Measurements from ENCODE around the gene C7. TPM values are rescaled to one million over a fixed set of nuclear protein-coding genes. Genes with fewer than 3 reads are reported as not detected.

C7 gene
- total RNA-seq (2013; cell fraction: nucleolus; rRNA removed), result not detected in 2 replicates
- total RNA-seq (2014; rRNA removed) (not detected in 2 replicates), total RNA-seq (2014; rRNA removed; fragmentation: Illumina TruSeq; extraction: Trizol) (not detected in 2 replicates), total RNA-seq (2021) (0.82 and 0.90 TPM in 2 replicates), polyA plus RNA-seq (2011; rRNA removed) (not detected in 2 replicates), polyA plus RNA-seq (2014; fragmentation: Illumina TruSeq; extraction: Trizol) (not detected in 2 replicates), polyA plus RNA-seq (2014; fragmentation: Nextera tagmentation; extraction: Ambion mirVana) (not detected), polyA plus RNA-seq (2014; rRNA removed) (not detected in 2 replicates), polyA plus RNA-seq (2016; fragmentation: Nextera tagmentation; extraction: Ambion mirVana) (not detected), polyA minus RNA-seq (2011; rRNA and poly(A)+ RNA removed) (not detected in 2 replicates), Bru-seq, nascent RNA (not detected), BruChase-seq, experiment 1, labeled RNA remaining after a 6-hour chase (percentile 3 among the genes with signal in this experiment), BruChase-seq, experiment 2, labeled RNA remaining after a 2-hour chase (not detected)
- polyA plus RNA-seq (2011; ENCODE audit: low read depth), result not detected
- polyA plus RNA-seq (2011; cell fraction: cytosol; rRNA removed), result not detected in 2 replicates
- polyA plus RNA-seq (2011; cell fraction: nucleus; rRNA removed), result not detected in 2 replicates
- not detected in 2 replicates for polyA plus RNA-seq (2012)
- not detected in 2 replicates for polyA minus RNA-seq (2011; cell fraction: cytosol; rRNA and poly(A)+ RNA removed)
- not detected in 2 replicates for polyA minus RNA-seq (2011; cell fraction: nucleus; rRNA and poly(A)+ RNA removed)
- long read RNA-seq, experiment 1, result 0 reads
- long read RNA-seq, experiment 2, result 0 reads

GRCh38 chr5:40909264-40909663, at the start of gene C7:
TSS of gene C7 (plus strand) at chr5:40909497. CDS start at chr5:40909611, 114 bp downstream.
- H3K79me2 ChIP-seq (ENCODE audit: control insufficient read depth, insufficient read depth, low read length), result no peaks in the 10 kb centered on the region
- no peak for ATAC-seq
- BruUV-seq (replicated peaks), result no TSS peak
- CTCF ChIA-PET, result no interaction called here
- no peaks in the 10 kb centered on the region for H3K27me3 ChIP-seq (replicated peaks in 1 of 2; ENCODE audit: control insufficient read depth in 2 of 2, insufficient read depth in 2 of 2, low read length in 1 of 2)
- H3K36me3 ChIP-seq (ENCODE audit: control insufficient read depth in 2 of 2, insufficient read depth in 2 of 2, low read length in 1 of 2), result no peaks in the 10 kb centered on the region
- H3K4me3 ChIP-seq, result no peak within 1 kb of the TSS
- no peaks in the 10 kb centered on the region for H3K9me3 ChIP-seq (replicated peaks; ENCODE audit: control insufficient read depth, insufficient read depth, low read length)
- no peak for FAIRE-seq
- in situ Hi-C loops (cut with MboI) (no loop called here), intact Hi-C loops (cut with micrococcal nuclease; ENCODE audit: unreplicated experiment) (loop anchor here (10.0 kb wide), 1 partner anchor 366 kb away; no protein-coding TSS in a partner anchor)
- no peaks in the 10 kb centered on the region for H3K4me1 ChIP-seq (ENCODE audit: control insufficient read depth, insufficient read depth, low read length)
- POLR2A ChIA-PET, result no interaction called here
- RAD21 ChIA-PET (ENCODE audit: unreplicated experiment), result no interaction called here
- H3K27ac ChIP-seq (ENCODE audit: control insufficient read depth, insufficient read depth), result no peak within 1 kb of the TSS
- WGBS (ENCODE audit: insufficient coverage, insufficient replicate concordance, low lambda C conversion rate, missing lambda C conversion rate), result 13% methylated on average over 3 of the region's 3 CpGs
- no peak within 1 kb of the TSS for H3K9ac ChIP-seq (ENCODE audit: control insufficient read depth, insufficient read depth, low read length)
- TF ChIP-seq NBN (IDR thresholded peaks at IDR 0.05), result no peak
- no peak for TF ChIP-seq MTA3 (IDR thresholded peaks at IDR 0.05; ENCODE audit: borderline replicate concordance, low read length)
- no peak for TF ChIP-seq USF1 (IDR thresholded peaks at IDR 0.05; ENCODE audit: borderline replicate concordance, extremely low read length, insufficient read depth, low read depth, low read length)
- TF ChIP-seq FOXK2 (IDR thresholded peaks at IDR 0.05), result no peak
- TF ChIP-seq POLR2AphosphoS5 (IDR thresholded peaks at IDR 0.05; ENCODE audit: low read length), result no peak
- TF ChIP-seq PBX3 (IDR thresholded peaks at IDR 0.05; ENCODE audit: insufficient replicate concordance, low read depth, low read length), result no peak
- no peak for TF ChIP-seq POLR2AphosphoS2 (IDR thresholded peaks at IDR 0.05; ENCODE audit: low read depth, low read length)
- no peak for TF ChIP-seq NR2C2 (IDR thresholded peaks at IDR 0.05; ENCODE audit: borderline replicate concordance, control insufficient read depth, insufficient read length, low read depth)
- no peak for TF ChIP-seq IRF4 (IDR thresholded peaks at IDR 0.05; ENCODE audit: low read depth, low read length)
- no peaks in the 10 kb centered on the region for H4K20me1 ChIP-seq (ENCODE audit: control insufficient read depth, insufficient read depth)
- SMC1A ChIA-PET (ENCODE audit: uncharacterized antibody, unreplicated experiment), result no interaction called here
- no peak within 1 kb of the TSS for H2AFZ ChIP-seq (ENCODE audit: control insufficient read depth, low read depth, low read length)
- H3K4me2 ChIP-seq (ENCODE audit: control insufficient read depth, insufficient read depth), result no peak within 1 kb of the TSS
- DNase-seq (ENCODE audit: low read depth, low spot score), result no peak
